ENCODE results near the gene M1AP.
A peak's percentile ranks its signal among the peaks of the same experiment; 100 is the strongest.

M1AP gene

DNA sequence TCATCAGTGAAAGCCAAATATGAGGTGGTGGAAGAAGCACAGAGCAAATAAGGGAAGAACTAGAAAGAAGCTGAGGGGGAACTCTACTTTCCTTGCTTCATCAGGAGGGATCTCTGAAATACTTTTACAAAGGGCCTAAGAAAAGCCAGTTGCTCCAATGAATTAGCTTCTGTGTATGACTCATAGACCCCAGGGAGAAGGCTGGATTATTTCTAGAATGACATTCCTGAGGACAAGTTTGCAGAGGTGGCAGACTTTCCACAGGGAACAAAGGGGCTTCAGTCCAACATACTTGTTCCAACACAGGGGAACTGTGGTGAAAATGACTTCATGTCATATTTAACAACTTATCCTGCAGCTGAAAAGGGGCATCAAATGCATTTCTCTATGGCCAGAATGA lies 64.6 kb downstream of the M1AP start:
- TF ChIP-seq, protein P1, sequence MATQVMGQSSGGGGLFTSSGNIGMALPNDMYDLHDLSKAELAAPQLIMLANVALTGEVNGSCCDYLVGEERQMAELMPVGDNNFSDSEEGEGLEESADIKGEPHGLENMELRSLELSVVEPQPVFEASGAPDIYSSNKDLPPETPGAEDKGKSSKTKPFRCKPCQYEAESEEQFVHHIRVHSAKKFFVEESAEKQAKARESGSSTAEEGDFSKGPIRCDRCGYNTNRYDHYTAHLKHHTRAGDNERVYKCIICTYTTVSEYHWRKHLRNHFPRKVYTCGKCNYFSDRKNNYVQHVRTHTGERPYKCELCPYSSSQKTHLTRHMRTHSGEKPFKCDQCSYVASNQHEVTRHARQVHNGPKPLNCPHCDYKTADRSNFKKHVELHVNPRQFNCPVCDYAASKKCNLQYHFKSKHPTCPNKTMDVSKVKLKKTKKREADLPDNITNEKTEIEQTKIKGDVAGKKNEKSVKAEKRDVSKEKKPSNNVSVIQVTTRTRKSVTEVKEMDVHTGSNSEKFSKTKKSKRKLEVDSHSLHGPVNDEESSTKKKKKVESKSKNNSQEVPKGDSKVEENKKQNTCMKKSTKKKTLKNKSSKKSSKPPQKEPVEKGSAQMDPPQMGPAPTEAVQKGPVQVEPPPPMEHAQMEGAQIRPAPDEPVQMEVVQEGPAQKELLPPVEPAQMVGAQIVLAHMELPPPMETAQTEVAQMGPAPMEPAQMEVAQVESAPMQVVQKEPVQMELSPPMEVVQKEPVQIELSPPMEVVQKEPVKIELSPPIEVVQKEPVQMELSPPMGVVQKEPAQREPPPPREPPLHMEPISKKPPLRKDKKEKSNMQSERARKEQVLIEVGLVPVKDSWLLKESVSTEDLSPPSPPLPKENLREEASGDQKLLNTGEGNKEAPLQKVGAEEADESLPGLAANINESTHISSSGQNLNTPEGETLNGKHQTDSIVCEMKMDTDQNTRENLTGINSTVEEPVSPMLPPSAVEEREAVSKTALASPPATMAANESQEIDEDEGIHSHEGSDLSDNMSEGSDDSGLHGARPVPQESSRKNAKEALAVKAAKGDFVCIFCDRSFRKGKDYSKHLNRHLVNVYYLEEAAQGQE (IDR thresholded peaks at IDR 0.05; ENCODE audit: insufficient read depth in 1 of 2, low read depth in 2 of 2, low read length in 2 of 2): no peak
- no peak for TF ChIP-seq POLR2AphosphoS5 (IDR thresholded peaks at IDR 0.05; ENCODE audit: low read depth, low read length)
- TF ChIP-seq FOXP2 (optimal IDR thresholded peaks at IDR 0.05; ENCODE audit: borderline replicate concordance, extremely low read depth, extremely low read length, insufficient read depth): no peak
- TF ChIP-seq SIN3A (IDR thresholded peaks at IDR 0.05; ENCODE audit: borderline replicate concordance, insufficient read depth, low read length): no peak
- no peak for TF ChIP-seq TAF1 (IDR thresholded peaks at IDR 0.05; ENCODE audit: borderline replicate concordance, insufficient read depth, low read length)

GRCh38 chr2:74582184-74582583 lies 65.9 kb downstream of the M1AP start:
- TF ChIP-seq POLR2AphosphoS5 (IDR thresholded peaks at IDR 0.05; ENCODE audit: low read depth, low read length) (no peak), FOXP2 (optimal IDR thresholded peaks at IDR 0.05; ENCODE audit: borderline replicate concordance, extremely low read depth, extremely low read length, insufficient read depth) (no peak), SIN3A (IDR thresholded peaks at IDR 0.05; ENCODE audit: borderline replicate concordance, insufficient read depth, low read length) (no peak), TAF1 (IDR thresholded peaks at IDR 0.05; ENCODE audit: borderline replicate concordance, insufficient read depth, low read length) (no peak)
- TF ChIP-seq, protein P1 (IDR thresholded peaks at IDR 0.05; ENCODE audit: insufficient read depth in 1 of 2, low read depth in 2 of 2, low read length in 2 of 2): no peak

DNA sequence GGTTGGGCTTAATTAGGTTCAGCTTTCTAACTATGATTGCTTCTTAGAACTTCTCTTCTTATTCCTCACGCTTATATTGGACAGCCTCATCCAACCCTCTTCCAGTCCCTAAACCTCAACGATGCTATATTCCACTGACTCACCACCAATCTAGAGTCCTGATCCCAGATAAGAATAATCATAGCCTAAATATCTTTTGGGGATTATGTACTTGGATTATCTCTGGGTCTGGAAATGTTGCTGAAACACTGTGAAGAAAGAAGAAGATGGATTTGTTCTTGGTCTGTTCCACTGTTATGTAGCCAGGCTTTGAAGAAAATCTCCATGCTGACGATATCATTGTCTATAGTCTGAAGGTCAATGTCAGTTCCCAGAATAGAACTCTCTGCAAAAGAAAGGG lies 66.7 kb downstream of the M1AP start:
- TF ChIP-seq, protein P1 (IDR thresholded peaks at IDR 0.05; ENCODE audit: insufficient read depth in 1 of 2, low read depth in 2 of 2, low read length in 2 of 2): no peak
- TF ChIP-seq SIN3A (IDR thresholded peaks at IDR 0.05; ENCODE audit: borderline replicate concordance, insufficient read depth, low read length) (no peak), TAF1 (IDR thresholded peaks at IDR 0.05; ENCODE audit: borderline replicate concordance, insufficient read depth, low read length) (no peak), FOXP2 (optimal IDR thresholded peaks at IDR 0.05; ENCODE audit: borderline replicate concordance, extremely low read depth, extremely low read length, insufficient read depth) (no peak), POLR2AphosphoS5 (IDR thresholded peaks at IDR 0.05; ENCODE audit: low read depth, low read length) (no peak)

- TF ChIP-seq POLR2AphosphoS5 (IDR thresholded peaks at IDR 0.05; ENCODE audit: low read depth, low read length) (no peak), TAF1 (IDR thresholded peaks at IDR 0.05; ENCODE audit: borderline replicate concordance, insufficient read depth, low read length) (no peak), FOXP2 (optimal IDR thresholded peaks at IDR 0.05; ENCODE audit: borderline replicate concordance, extremely low read depth, extremely low read length, insufficient read depth) (no peak), SIN3A (IDR thresholded peaks at IDR 0.05; ENCODE audit: borderline replicate concordance, insufficient read depth, low read length) (no peak)
- TF ChIP-seq, protein P1 (IDR thresholded peaks at IDR 0.05; ENCODE audit: insufficient read depth in 1 of 2, low read depth in 2 of 2, low read length in 2 of 2): no peak
Observed at GRCh38 chr2:74578408-74578807, 69.7 kb downstream of the M1AP start.

DNA sequence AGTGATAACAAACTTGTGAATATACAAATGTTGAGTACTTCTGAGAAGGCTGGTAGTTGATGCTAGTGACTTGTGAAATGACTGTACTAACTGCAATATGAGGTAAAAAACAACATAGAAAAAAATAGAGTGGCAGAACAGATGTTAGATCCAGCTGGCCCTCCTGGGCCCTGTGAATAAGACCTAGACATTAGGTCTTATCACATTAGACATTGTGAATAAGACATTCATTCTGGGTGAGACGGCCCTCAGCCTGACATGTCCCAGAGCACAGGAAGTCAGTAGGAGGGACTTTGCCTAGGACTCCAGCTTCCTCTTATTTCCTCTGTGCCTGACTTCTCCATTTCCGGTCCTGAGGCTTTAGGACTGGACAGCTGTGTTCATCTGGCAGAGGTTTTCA lies 70.7 kb downstream of the M1AP start:
- no peak for TF ChIP-seq FOXP2 (optimal IDR thresholded peaks at IDR 0.05; ENCODE audit: borderline replicate concordance, extremely low read depth, extremely low read length, insufficient read depth)
- 0 out of 2 replicates have a peak, but pooled peaks have one; percentile 43 for TF ChIP-seq POLR2AphosphoS5 (IDR thresholded peaks at IDR 0.05; ENCODE audit: low read depth, low read length)
